H9 (cell line): ENCODE measurements around the gene DDX1. TPM values are rescaled to one million over a fixed set of nuclear protein-coding genes. Genes with fewer than 3 reads are reported as not detected.

Experiments used
- DNase-seq: peaks from one replicate; pipeline ENCODE4 v3.0.0-alpha.2; 2017
- H2AFZ ChIP-seq: one replicate; pipeline ENCODE4 v1.6.1; 2013; ENCODE audit warnings: mild to moderate bottlenecking, low read length, control low read depth, moderate library complexity
- H2AK5ac ChIP-seq: 2 replicates; pipeline ENCODE4 v1.6.1; 2013; ENCODE audit warnings: low read length, control low read depth, mixed read lengths; ENCODE audit not compliant: insufficient read length
- H2BK120ac ChIP-seq: one replicate; pipeline ENCODE4 v1.6.1; 2013; ENCODE audit warnings: low read depth, mild to moderate bottlenecking, low read length, control low read depth, inconsistent platforms; ENCODE audit not compliant: poor library complexity, severe bottlenecking
- H2BK12ac ChIP-seq: 2 replicates; pipeline ENCODE4 v1.6.1; 2013; ENCODE audit warnings: low read length, control low read depth, mixed read lengths, low read depth; ENCODE audit not compliant: insufficient read length
- H2BK15ac ChIP-seq: 2 replicates; pipeline ENCODE4 v1.6.1; 2013; ENCODE audit warnings: low read depth, low read length, control low read depth
- H2BK20ac ChIP-seq: one replicate; pipeline ENCODE4 v1.6.1; 2013; ENCODE audit warnings: low read depth, mild to moderate bottlenecking, low read length, control low read depth, inconsistent platforms; ENCODE audit not compliant: poor library complexity, severe bottlenecking
- H2BK5ac ChIP-seq: 2 replicates; pipeline ENCODE4 v1.6.1; 2013; ENCODE audit warnings: low read length, control low read depth, mixed read lengths; ENCODE audit not compliant: insufficient read length
- H3K14ac ChIP-seq: 2 replicates; pipeline ENCODE4 v1.6.1; 2013; ENCODE audit warnings: low read length, control low read depth; ENCODE audit not compliant: insufficient read depth
- H3K18ac ChIP-seq: 2 replicates; pipeline ENCODE4 v1.6.1; 2013; ENCODE audit warnings: low read depth, mild to moderate bottlenecking, mixed read lengths, low read length, control low read depth; ENCODE audit not compliant: insufficient read length
- H3K23ac ChIP-seq: 2 replicates; pipeline ENCODE4 v1.6.1; 2013; ENCODE audit warnings: low read length, control low read depth, mixed read lengths, low read depth; ENCODE audit not compliant: insufficient read length
- H3K23me2 ChIP-seq: 2 replicates; pipeline ENCODE4 v1.6.1; 2013; ENCODE audit warnings: low read depth, mild to moderate bottlenecking, mixed read lengths, low read length, control low read depth; ENCODE audit not compliant: insufficient read length, poor library complexity, severe bottlenecking
- H3K27ac ChIP-seq: 2 replicates; pipeline ENCODE4 v1.5.1; 2013; ENCODE audit warnings: low read length, control low read depth, mixed read lengths, low read depth; ENCODE audit not compliant: insufficient read length
- H3K27me3 ChIP-seq: 2 replicates; pipeline ENCODE4 v1.6.1; 2013; ENCODE audit warnings: low read length, control low read depth, inconsistent platforms; ENCODE audit not compliant: insufficient read depth
- H3K4ac ChIP-seq: 2 replicates; pipeline ENCODE4 v1.6.1; 2013; ENCODE audit warnings: low read depth, mild to moderate bottlenecking, control low read depth, inconsistent platforms, low read length, moderate library complexity
- H3K4me1 ChIP-seq: 2 replicates; pipeline ENCODE4 v1.6.1; 2013; ENCODE audit warnings: low read length, control low read depth, inconsistent platforms; ENCODE audit not compliant: insufficient read depth
- H3K4me2 ChIP-seq: 2 replicates; pipeline ENCODE4 v1.6.1; 2013; ENCODE audit warnings: low read length, control low read depth, mixed read lengths; ENCODE audit not compliant: insufficient read length, insufficient read depth
- H3K56ac ChIP-seq: 2 replicates; pipeline ENCODE4 v1.6.1; 2013; ENCODE audit warnings: low read depth, mild to moderate bottlenecking, mixed read lengths, low read length, control low read depth; ENCODE audit not compliant: insufficient read length
- H3K79me1 ChIP-seq: 2 replicates; pipeline ENCODE4 v1.6.1; 2013; ENCODE audit warnings: low read depth, mild to moderate bottlenecking, moderate library complexity, low read length, control low read depth, inconsistent platforms; ENCODE audit not compliant: insufficient read depth, poor library complexity, severe bottlenecking
- H3K79me2 ChIP-seq: 2 replicates; pipeline ENCODE4 v1.6.1; 2013; ENCODE audit warnings: low read length, control low read depth, inconsistent platforms; ENCODE audit not compliant: insufficient read depth
- H3K9ac ChIP-seq: 2 replicates; pipeline ENCODE4 v1.6.1; 2013; ENCODE audit warnings: low read length, control low read depth, mixed read lengths; ENCODE audit not compliant: insufficient read length; ENCODE audit errors: extremely low read depth
- H3K9me3 ChIP-seq: one replicate; pipeline ENCODE4 v1.6.1; 2013; ENCODE audit warnings: low read depth, low read length, inconsistent platforms; ENCODE audit not compliant: control insufficient read depth
- H3T11ph ChIP-seq: one replicate; pipeline ENCODE4 v1.6.1; 2013; ENCODE audit warnings: mild to moderate bottlenecking, low read length, control low read depth, inconsistent platforms
- H4K20me1 ChIP-seq: one replicate; pipeline ENCODE4 v1.6.1; 2013; ENCODE audit not compliant: control insufficient read depth, insufficient read length, insufficient read depth
- H4K5ac ChIP-seq: 2 replicates; pipeline ENCODE4 v1.6.1; 2013; ENCODE audit warnings: low read depth, mild to moderate bottlenecking, mixed read lengths, low read length, control low read depth; ENCODE audit not compliant: insufficient read length
- H4K8ac ChIP-seq: replicated peaks from 2 replicates; pipeline ENCODE4 v1.6.1; 2013; ENCODE audit warnings: low read length, control low read depth, mixed read lengths, low read depth; ENCODE audit not compliant: insufficient read length
- H4K91ac ChIP-seq: 2 replicates; pipeline ENCODE4 v1.6.1; 2013; ENCODE audit warnings: low read depth, mild to moderate bottlenecking, moderate library complexity, mixed read lengths, low read length, control low read depth; ENCODE audit not compliant: insufficient read length
- H3K27ac Mint-ChIP-seq, 3 experiments: 2 replicates in 2 of 3; 3 replicates in 1 of 3; pipeline ENCODE4 v1.8.0; 2020 to 2021; ENCODE audit warnings: mixed read lengths in 3 of 3, mild to moderate bottlenecking in 1 of 3, moderate library complexity in 1 of 3
- H3K27me3 Mint-ChIP-seq: 2 replicates; pipeline ENCODE4 v1.8.0; 2021; ENCODE audit warnings: low read depth, mild to moderate bottlenecking, moderate library complexity, mixed read lengths
- H3K36me3 Mint-ChIP-seq, 3 experiments: 2 replicates in 2 of 3; 3 replicates in 1 of 3; pipeline ENCODE4 v1.8.0; 2020 to 2021; ENCODE audit warnings: low read depth in 3 of 3, mixed read lengths in 3 of 3; ENCODE audit not compliant: insufficient read depth in 1 of 3
- H3K4me1 Mint-ChIP-seq, 2 experiments: 2 replicates each; pipeline ENCODE4 v1.8.0; 2020; ENCODE audit warnings: mixed read lengths in 2 of 2
- H3K4me3 Mint-ChIP-seq, 2 experiments: 2 replicates in 1 of 2; 3 replicates in 1 of 2; pipeline ENCODE4 v1.8.0; 2020 to 2021; ENCODE audit warnings: mild to moderate bottlenecking in 2 of 2, mixed read lengths in 2 of 2, moderate library complexity in 1 of 2
- H3K9me3 Mint-ChIP-seq, 2 experiments: 2 replicates in 1 of 2; 3 replicates in 1 of 2; pipeline ENCODE4 v1.8.0; 2020; ENCODE audit warnings: mild to moderate bottlenecking in 2 of 2, mixed read lengths in 2 of 2, moderate library complexity in 1 of 2
- CTCF ChIP-seq: fragments of 200-600 bp; sonication (generic); conservative IDR thresholded peaks from 3 replicates; pipeline ENCODE4 v1.8.0; 2021; ENCODE audit warnings: antibody characterized with exemption, mild to moderate bottlenecking
- WGBS: extraction: QIAGEN DNeasy Blood & Tissue Kit; methylation state at CpG from one replicate; pipeline ENCODE4 v1.1.7; 2013; ENCODE audit warnings: missing lambda C conversion rate, low lambda C conversion rate, mixed read lengths; ENCODE audit not compliant: insufficient read length; ENCODE audit errors: extremely low coverage; 5-methylcytosine and 5-hydroxymethylcytosine counted together
- total RNA-seq: library from RNA; stranded (reverse); gene quantifications from 2 replicates; pipeline ENCODE4 v1.2.1, GENCODE V29; 2021

DDX1 gene
- total RNA-seq, 1 experiment from 2014 or later: 120 TPM

DNA sequence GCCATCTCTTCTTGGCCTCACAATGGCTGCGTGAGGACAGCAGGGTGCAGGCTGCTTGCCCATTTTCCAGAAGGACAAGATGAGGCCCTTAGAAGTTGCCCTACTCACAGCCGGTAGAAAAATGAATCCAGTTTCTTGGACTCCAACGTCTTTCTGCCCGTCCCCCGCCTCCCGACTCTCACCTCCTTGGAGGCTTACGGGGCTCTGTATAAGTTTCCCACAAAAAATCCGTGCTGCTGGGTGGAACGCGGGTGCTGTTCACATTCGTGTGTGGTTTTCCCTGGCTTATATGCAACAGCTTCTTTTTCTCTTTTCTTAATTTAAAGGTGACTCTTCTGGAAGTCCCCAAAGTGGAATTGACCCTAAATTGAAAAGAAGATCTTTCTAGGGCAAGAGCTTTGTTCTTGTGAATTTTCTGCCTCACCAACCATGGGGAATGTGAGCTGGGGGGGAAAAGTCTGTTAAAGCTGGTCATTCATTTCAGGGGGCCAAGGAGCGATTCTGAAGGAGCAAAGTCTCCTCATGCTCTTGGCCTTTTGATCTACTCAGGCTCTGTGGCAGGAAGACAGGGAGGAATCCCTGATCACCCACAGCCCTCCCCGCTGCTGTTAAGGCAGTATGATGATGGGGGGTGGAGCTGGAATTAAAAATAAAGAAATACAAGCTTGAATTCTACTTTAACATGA lies 51.3 kb downstream of the DDX1 start:
- Mint-ChIP-seq H3K9me3 (peaks cover 0 to 5% of the 10 kb centered on the region in 2 experiments; a peak in 3 of 5 replicates), H3K27me3 (peaks cover 1% of the 10 kb centered on the region; the same call in 1 of the 2 replicates), H3K4me3 (no peak overlapping the region), H3K4me1 (peaks cover 0 to 4% of the 10 kb centered on the region in 2 experiments; a peak in 3 of 4 replicates), H3K36me3 (peaks cover 8 to 21% (median 11%) of the 10 kb centered on the region in 3 experiments; a peak in 6 of 7 replicates), H3K27ac (no peak overlapping the region; a peak in 1 of 7 replicates)
- no peak overlapping the region for H3K27ac ChIP-seq
- no peak overlapping the region for H3K9ac ChIP-seq
- H2AK5ac ChIP-seq: no peak overlapping the region
- no peak overlapping the region for H3K56ac ChIP-seq
- no peak overlapping the region for H3K4ac ChIP-seq
- H2BK5ac ChIP-seq: no peak overlapping the region
- H4K5ac ChIP-seq: no peak overlapping the region
- no peaks in the 10 kb centered on the region for H3K4me1 ChIP-seq
- H3K9me3 ChIP-seq: no peaks in the 10 kb centered on the region
- no peak overlapping the region for H2BK15ac ChIP-seq
- WGBS: no CpG with 5 or more reads among the region's 13 CpGs
- no peaks in the 10 kb centered on the region for H3K79me2 ChIP-seq
- no peak overlapping the region for H2BK20ac ChIP-seq
- no peak overlapping the region for H4K8ac ChIP-seq
- H2BK12ac ChIP-seq: no peak overlapping the region
- no peak overlapping the region for H3K4me2 ChIP-seq
- H2BK120ac ChIP-seq: no peak overlapping the region
- H3K18ac ChIP-seq: no peak overlapping the region
- H3T11ph ChIP-seq: no peak overlapping the region
- no peaks in the 10 kb centered on the region for H4K20me1 ChIP-seq
- DNase-seq: no peak
- no peaks in the 10 kb centered on the region for H3K79me1 ChIP-seq
- no peak overlapping the region for H2AFZ ChIP-seq
- H3K23ac ChIP-seq: no peak overlapping the region
- no peak overlapping the region for H3K14ac ChIP-seq
- H4K91ac ChIP-seq: no peak overlapping the region
- H3K27me3 ChIP-seq: no peaks in the 10 kb centered on the region
- no peaks in the 10 kb centered on the region for H3K23me2 ChIP-seq
- no peak for TF ChIP-seq CTCF
